GM18870 (cell line): ENCODE data around the gene PAXX.

Experiments used
- ATAC-seq: cut with Tn5 transposase; IDR thresholded peaks from one replicate; pipeline ENCODE4 v1.9.1; 2021; ENCODE audit warnings: moderate library complexity; ENCODE audit not compliant: unreplicated experiment

Gene PAXX

GRCh38 chr9:137015976-137016375 is 23.8 kb downstream of the PAXX start:
- ATAC-seq: no peak

DNA sequence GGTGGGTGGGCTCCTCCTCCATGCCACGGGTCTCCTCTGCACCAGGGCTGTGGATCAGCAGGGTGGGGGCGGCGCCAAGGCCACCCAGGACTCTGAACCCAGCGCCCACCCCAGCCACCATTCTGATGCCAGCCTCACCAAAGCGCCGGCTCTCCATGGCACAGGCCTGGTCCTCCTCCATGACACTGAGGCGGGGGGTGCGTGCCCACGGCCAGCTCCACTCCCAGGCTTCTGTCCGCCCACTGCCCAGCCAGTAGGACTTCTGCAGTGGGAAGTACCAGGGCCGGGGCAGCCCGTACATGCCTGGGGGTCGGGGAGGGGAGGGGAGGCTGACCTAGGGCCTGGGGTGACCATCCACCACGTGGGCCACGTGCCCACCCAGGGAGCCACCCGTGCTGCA is 24.2 kb downstream of the PAXX start:
- no peak for ATAC-seq

GRCh38 chr9:137017071-137017470 is 24.8 kb downstream of the PAXX start:
- no peak for ATAC-seq

DNA sequence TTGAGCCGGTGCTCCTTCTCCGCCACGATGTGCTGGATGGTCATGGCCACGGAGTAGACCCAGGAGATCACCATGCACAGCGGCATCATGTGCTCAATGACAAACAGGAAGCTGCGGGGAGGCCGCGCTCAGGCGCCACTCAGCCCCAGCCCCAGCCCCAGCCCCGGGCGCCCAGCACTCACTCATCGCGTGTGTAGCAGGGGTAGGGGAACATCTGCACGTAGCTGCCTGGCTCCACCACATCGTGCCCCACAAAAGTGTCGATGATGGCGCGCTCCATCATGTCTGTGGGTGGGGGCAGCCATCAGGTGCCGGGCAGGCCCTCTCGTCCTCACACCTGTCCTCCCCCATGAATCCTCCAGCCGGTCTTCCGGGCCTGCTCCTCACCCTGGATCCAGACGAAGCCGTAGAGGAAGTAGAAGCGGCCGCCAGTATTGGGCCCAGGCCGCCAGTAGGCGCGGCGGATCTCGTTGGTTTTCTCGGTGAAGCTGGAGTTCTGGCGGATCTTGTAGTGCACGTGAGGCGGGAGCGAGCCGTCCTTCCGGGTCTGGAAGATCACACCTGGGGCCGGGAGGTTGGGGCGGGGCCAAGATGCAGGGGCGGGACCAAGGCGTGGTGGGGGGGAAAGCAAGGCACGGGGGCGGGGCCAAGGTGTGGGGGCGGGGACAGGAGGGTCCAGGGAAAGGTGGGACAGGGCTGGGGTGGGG is 25.7 kb downstream of the PAXX start:
- no peak for ATAC-seq

DNA sequence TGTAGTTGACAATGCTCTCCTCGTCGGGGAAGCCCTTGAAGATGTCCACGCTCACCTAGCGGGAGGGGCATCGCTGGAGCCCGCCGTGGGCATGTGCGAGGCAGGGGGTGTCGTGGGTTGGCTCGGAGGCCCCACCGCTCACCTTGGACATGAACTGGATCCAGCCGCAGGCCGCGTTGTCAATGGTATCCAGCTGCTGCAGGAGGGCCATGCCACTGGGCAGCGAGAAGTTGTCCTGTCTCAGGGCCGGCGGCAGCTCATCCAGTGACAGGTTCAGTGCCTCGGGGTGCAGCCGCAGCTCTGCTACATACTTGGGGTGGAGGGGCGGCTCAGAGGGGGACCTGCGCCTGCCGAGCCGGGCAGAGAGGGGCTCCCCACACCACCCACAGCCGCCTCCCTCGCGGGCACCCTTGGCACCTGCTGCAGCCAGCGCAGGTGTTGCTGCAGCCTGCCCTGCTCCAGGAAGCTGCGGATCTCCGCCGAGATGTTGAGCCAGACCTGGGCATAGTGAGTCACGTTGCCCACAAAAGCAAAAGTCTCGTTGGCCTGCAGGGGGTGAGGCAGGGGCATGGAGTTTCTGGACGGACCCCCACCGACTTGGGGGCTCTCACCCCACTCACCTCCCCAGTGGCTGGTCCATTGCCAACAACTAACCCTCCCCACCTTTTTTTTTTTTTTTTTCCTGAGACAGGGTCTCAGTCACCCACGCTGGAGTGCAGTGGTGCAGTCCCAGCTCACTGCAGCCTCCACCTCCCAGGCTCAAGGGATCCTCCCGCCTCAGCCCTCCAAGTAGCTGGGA is 26.7 kb downstream of the PAXX start:
- no peak for ATAC-seq

GRCh38 chr9:137019891-137020683 is 27.9 kb downstream of the PAXX start:
- no peak for ATAC-seq

DNA sequence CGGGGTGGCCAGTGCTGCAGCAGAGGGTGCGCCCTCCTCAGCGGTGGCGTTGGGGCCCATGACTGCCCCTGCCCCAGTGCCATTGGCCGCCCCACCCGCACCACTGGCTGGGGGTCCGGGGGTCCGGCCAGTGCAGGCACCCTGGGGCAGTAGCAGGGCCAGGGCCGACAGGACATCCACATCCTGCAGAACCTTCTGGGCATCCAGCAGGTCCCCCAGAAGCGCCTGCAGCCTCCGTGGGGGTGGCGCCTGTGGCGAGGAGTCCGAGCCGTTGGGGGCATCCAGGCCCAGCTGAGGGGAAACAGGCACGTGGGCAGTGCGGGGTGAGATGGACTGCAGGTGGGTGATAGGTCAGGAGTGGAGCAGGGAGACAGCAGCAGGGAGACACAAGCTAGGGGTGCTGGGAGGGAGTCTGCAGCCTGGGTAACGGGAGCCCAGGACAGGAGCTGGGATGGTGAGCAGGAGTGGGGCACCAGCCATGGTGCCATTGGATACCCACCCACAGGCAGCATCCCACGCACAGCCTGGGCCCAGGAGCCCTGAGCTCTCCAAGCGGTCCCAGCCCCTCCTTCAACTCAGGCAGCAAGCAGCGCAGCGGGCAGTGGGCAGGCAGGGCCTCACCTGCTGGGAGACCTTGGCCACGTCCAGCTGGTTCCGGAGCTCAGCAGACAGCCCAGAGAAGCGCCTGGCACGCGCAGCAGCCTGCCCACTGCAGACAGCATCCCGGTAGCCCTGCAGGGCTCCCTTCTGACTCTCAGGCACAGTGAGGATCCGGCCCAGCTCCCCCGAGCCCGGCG is 28.7 kb downstream of the PAXX start:
- no peak for ATAC-seq

DNA sequence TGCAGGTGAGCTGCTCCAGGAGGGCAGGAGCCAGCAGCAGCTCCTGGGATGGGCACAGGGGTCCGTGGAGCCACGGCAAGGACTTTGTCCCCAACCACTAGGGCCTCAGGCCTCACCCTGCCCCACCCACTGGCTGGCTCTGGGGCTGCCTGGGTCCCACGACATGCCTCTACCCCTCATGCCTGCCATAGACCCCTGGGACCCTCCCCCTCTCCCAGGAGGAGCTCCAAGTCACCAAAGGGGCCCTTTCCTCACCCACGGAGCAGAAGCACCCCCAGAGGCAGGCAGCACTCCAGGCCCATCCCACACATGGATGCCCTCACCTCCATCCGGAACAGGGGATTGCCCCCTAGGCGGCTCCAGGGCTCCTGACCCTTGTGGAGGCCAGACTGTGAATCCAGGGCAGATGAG is 29.4 kb downstream of the PAXX start:
- no peak for ATAC-seq

DNA sequence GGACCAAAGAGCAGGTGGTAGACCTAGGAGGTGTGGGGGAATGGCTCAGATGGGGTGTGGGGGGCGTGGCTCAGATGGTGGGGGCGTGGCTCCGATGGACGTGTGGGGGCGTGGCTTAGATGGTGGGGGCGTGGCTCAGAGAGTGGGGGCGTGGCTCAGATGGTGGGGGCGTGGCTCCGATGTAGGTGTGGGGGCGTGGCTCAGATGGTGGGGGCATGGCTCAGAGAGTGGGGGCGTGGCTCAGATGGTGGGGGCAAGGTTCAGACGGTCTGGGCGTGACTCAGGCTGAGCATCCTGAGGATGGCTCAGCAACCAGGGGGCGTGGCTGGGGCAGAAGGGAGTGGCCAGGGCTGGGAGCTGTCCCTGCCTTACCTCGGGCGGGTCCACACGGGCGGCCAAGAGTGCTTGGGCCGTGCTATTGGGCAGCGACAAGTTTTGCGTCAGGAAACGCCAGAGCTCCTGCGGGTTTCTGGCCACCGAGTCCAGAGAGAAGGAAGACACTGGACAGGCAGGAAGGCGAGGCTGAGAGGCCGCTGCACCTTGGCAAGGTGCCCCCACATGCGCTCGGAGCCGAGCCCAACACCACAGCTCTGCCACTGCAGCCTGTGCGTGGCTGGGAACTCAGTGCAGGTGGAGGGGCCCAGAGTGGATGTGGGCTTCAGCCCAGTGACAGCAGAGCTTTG is 29.9 kb downstream of the PAXX start:
- ATAC-seq: no peak

- no peak for ATAC-seq
Measured at GRCh38 chr9:137022662-137023008, 30.4 kb downstream of the PAXX start.

- ATAC-seq: no peak
Measured at GRCh38 chr9:137023157-137023556, 30.9 kb downstream of the PAXX start.

- ATAC-seq: no peak
Measured at GRCh38 chr9:137023583-137023991, 31.4 kb downstream of the PAXX start.

GRCh38 chr9:137025517-137025966 is 33.3 kb downstream of the PAXX start:
- no peak for ATAC-seq

DNA sequence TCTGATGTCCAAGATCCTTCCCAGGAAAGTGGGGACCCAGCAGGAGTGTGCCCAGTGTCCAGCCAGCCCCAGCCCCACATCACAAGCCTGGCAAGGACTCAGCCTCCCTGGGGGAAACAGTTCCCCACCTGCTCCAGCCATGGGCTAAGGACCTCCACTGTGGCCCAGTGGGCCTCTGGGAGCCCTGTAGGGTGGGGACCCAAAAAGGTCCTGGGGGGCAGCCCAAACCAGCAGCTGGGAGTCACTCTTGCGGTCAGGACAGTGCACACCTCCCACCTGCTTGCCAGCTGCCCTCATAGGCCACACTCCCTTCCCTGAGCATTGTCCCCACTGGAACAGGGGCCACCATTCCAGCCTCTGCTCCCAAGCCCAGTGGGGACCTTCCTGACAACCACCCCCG is 34.2 kb downstream of the PAXX start:
- no peak for ATAC-seq

DNA sequence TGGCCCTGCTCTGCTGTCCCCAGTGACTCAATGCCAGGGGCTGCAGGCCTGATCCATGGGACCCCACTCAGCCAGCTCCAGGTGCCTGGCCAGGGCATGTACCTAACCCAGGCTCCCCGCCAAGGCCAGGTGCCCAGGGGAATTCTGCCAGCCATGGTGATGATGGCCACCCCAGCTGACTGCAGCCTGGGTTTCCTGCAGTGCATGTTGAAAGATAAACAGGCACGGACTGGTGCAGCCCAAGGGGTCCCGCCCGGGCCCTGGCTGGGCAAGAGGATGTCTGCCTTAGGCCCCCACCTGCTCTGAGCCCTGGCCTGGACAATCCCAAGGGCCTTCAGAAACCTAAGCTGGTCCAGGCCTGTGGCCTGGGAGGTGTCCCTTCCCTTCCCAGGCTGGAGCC is 34.6 kb downstream of the PAXX start:
- ATAC-seq: no peak

GRCh38 chr9:137027369-137028262 is 35.4 kb downstream of the PAXX start, which contains the start of gene ABCA2:
Gene ABCA2 (minus strand): TSS chr9:137028237. CDS start chr9:137028140, 97 bp downstream.
- no peak for ATAC-seq

- ATAC-seq: no peak
Measured at GRCh38 chr9:137028263-137029057, 36.2 kb downstream of the PAXX start.
